ENCODE results near the gene NRIP2. TPM values are rescaled to one million over a fixed set of nuclear protein-coding genes. Genes with fewer than 3 reads are reported as not detected.

NRIP2 gene
- total and polyA plus RNA-seq, 2 experiments from 2014 or later: 0.66 TPM; not detected in 1

- TF ChIP-seq, protein P1, sequence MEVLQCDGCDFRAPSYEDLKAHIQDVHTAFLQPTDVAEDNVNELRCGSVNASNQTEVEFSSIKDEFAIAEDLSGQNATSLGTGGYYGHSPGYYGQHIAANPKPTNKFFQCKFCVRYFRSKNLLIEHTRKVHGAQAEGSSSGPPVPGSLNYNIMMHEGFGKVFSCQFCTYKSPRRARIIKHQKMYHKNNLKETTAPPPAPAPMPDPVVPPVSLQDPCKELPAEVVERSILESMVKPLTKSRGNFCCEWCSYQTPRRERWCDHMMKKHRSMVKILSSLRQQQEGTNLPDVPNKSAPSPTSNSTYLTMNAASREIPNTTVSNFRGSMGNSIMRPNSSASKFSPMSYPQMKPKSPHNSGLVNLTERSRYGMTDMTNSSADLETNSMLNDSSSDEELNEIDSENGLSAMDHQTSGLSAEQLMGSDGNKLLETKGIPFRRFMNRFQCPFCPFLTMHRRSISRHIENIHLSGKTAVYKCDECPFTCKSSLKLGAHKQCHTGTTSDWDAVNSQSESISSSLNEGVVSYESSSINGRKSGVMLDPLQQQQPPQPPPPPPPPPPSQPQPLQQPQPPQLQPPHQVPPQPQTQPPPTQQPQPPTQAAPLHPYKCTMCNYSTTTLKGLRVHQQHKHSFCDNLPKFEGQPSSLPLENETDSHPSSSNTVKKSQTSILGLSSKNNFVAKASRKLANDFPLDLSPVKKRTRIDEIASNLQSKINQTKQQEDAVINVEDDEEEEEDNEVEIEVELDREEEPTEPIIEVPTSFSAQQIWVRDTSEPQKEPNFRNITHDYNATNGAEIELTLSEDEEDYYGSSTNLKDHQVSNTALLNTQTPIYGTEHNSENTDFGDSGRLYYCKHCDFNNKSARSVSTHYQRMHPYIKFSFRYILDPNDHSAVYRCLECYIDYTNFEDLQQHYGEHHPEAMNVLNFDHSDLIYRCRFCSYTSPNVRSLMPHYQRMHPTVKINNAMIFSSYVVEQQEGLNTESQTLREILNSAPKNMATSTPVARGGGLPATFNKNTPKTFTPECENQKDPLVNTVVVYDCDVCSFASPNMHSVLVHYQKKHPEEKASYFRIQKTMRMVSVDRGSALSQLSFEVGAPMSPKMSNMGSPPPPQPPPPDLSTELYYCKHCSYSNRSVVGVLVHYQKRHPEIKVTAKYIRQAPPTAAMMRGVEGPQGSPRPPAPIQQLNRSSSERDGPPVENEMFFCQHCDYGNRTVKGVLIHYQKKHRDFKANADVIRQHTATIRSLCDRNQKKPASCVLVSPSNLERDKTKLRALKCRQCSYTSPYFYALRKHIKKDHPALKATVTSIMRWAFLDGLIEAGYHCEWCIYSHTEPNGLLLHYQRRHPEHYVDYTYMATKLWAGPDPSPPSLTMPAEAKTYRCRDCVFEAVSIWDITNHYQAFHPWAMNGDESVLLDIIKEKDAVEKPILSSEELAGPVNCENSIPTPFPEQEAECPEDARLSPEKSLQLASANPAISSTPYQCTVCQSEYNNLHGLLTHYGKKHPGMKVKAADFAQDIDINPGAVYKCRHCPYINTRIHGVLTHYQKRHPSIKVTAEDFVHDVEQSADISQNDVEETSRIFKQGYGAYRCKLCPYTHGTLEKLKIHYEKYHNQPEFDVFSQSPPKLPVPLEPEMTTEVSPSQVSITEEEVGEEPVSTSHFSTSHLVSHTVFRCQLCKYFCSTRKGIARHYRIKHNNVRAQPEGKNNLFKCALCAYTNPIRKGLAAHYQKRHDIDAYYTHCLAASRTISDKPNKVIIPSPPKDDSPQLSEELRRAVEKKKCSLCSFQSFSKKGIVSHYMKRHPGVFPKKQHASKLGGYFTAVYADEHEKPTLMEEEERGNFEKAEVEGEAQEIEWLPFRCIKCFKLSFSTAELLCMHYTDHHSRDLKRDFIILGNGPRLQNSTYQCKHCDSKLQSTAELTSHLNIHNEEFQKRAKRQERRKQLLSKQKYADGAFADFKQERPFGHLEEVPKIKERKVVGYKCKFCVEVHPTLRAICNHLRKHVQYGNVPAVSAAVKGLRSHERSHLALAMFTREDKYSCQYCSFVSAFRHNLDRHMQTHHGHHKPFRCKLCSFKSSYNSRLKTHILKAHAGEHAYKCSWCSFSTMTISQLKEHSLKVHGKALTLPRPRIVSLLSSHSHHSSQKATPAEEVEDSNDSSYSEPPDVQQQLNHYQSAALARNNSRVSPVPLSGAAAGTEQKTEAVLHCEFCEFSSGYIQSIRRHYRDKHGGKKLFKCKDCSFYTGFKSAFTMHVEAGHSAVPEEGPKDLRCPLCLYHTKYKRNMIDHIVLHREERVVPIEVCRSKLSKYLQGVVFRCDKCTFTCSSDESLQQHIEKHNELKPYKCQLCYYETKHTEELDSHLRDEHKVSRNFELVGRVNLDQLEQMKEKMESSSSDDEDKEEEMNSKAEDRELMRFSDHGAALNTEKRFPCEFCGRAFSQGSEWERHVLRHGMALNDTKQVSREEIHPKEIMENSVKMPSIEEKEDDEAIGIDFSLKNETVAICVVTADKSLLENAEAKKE (CRISPR knock-in tag; IDR thresholded peaks at IDR 0.05): no peak
- TF ChIP-seq EZH2 (IDR thresholded peaks at IDR 0.05; ENCODE audit: low read depth, unreplicated experiment): no peak
Measured at GRCh38 chr12:2812290-2813213, 22.3 kb downstream of the NRIP2 start, which contains the start of gene ITFG2 (continued).

DNA sequence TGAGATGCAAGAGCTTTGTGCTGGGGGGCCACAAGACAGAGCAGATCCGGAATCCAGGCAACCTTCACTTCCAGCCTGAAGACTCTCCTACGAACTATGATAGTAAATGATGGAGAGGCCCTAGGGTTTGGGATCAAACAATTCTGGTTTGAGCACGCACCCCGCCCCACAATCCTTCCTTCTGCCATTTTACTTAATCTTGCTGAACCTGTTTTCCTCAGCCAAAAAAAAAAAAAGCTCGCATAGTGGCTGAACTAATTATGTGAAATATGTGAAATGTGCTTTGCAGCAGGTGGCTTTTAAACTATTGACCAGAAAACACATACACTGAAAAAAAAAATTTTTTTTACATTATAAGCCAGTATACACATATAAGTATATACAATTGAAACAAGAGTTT lies 23.0 kb downstream of the NRIP2 start:
- H3K27me3 Mint-ChIP-seq (ENCODE audit: insufficient read depth, low read depth, poor library complexity): peaks cover 6% of the 10 kb centered on the region
- Histone ChIP-seq H3K36me3 (ENCODE audit: insufficient read depth) (0 out of 2 replicates have a peak, but pooled peaks cover 6% of the 10 kb centered on the region), H3K79me2 (replicated peaks; ENCODE audit: insufficient read depth) (peaks cover 31% of the 10 kb centered on the region), H3K4me2 (peak overlapping the region; percentile 51), H3K4me3 (peak overlapping the region; percentile 3; the same call in 1 of the 2 replicates), H2AFZ (no peak overlapping the region), H4K20me1 (replicated peaks; ENCODE audit: insufficient read depth) (no peaks in the 10 kb centered on the region), H3F3A (replicated peaks; ENCODE audit: low read depth) (no peaks in the 10 kb centered on the region; the same call in 1 of the 2 replicates), H3K9me2 (ENCODE audit: insufficient read depth) (no peaks in the 10 kb centered on the region), H3K4me1 (ENCODE audit: insufficient read depth) (no peaks in the 10 kb centered on the region), H3K27me3 (ENCODE audit: insufficient read depth) (no peaks in the 10 kb centered on the region), H3K27ac (ENCODE audit: low read depth) (peak overlapping the region; percentile 10)
- peak overlapping the region; percentile 22 for H3K4me3 Mint-ChIP-seq
- no peaks in the 10 kb centered on the region for H3K9me3 Mint-ChIP-seq
- peaks cover 10% of the 10 kb centered on the region for H3K36me3 Mint-ChIP-seq (ENCODE audit: low read depth)
- H3K27ac Mint-ChIP-seq: peak overlapping the region; percentile 20
- ATAC-seq (no peak), DNase-seq (ENCODE audit: low spot score) (no peak)
- H3K4me1 Mint-ChIP-seq: peaks cover 12% of the 10 kb centered on the region
- TF ChIP-seq JUNB (IDR thresholded peaks at IDR 0.05; ENCODE audit: unreplicated experiment): no peak
- TF ChIP-seq STAT1 (IDR thresholded peaks at IDR 0.05; ENCODE audit: unreplicated experiment): no peak
- TF ChIP-seq, protein P1 (CRISPR knock-in tag; IDR thresholded peaks at IDR 0.05): no peak
- TF ChIP-seq, protein P2, sequence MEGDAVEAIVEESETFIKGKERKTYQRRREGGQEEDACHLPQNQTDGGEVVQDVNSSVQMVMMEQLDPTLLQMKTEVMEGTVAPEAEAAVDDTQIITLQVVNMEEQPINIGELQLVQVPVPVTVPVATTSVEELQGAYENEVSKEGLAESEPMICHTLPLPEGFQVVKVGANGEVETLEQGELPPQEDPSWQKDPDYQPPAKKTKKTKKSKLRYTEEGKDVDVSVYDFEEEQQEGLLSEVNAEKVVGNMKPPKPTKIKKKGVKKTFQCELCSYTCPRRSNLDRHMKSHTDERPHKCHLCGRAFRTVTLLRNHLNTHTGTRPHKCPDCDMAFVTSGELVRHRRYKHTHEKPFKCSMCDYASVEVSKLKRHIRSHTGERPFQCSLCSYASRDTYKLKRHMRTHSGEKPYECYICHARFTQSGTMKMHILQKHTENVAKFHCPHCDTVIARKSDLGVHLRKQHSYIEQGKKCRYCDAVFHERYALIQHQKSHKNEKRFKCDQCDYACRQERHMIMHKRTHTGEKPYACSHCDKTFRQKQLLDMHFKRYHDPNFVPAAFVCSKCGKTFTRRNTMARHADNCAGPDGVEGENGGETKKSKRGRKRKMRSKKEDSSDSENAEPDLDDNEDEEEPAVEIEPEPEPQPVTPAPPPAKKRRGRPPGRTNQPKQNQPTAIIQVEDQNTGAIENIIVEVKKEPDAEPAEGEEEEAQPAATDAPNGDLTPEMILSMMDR (conservative IDR thresholded peaks at IDR 0.05; ENCODE audit: low read depth in 2 of 2): no peak

All from GM23338 (cell line).